Activated T-helper 2 cell treated with anti-CD3 and anti-CD28 coated beads, Interferon-gamma antibody, Interleukin-2, Interleukin-4, amounts not matched to agents 10 μg/mL and 5 μg/mL and 100 μg/mL, durations not matched to agents 14 hours and 24 hours and 36 hours (primary cell): Measurements from ENCODE around the gene RAP1GAP2. TPM values are rescaled to one million over a fixed set of nuclear protein-coding genes. Genes with fewer than 3 reads are reported as not detected.
"Not testable (repeated sequence)": the region's sequence is repeated elsewhere in the genome, so short reads cannot be mapped to it uniquely, and the experiment has no call there.

Source experiments
- DNase-seq: peaks from one replicate; pipeline ENCODE4 v3.0.0; 2021; ENCODE audit warnings: low spot score
- H3K27ac Mint-ChIP-seq: one replicate; pipeline ENCODE4 v1.8.0; 2021; ENCODE audit warnings: mixed read lengths
- H3K27me3 Mint-ChIP-seq: one replicate; pipeline ENCODE4 v1.8.0; 2021; ENCODE audit warnings: low read depth, mixed read lengths
- H3K36me3 Mint-ChIP-seq: one replicate; pipeline ENCODE4 v1.8.0; 2021; ENCODE audit warnings: low read depth, mixed read lengths
- H3K4me1 Mint-ChIP-seq: one replicate; pipeline ENCODE4 v1.8.0; 2021; ENCODE audit warnings: low read depth, mixed read lengths
- H3K4me3 Mint-ChIP-seq: one replicate; pipeline ENCODE4 v1.8.0; 2021; ENCODE audit warnings: low read depth, mild to moderate bottlenecking, moderate library complexity, mixed read lengths
- H3K9me3 Mint-ChIP-seq: one replicate; pipeline ENCODE4 v1.8.0; 2021; ENCODE audit warnings: mixed read lengths
- intact Hi-C: fragments of 100-400 bp; cut with micrococcal nuclease; formaldehyde crosslinking; loops from one replicate; pipeline ENCODE4 v1.15.1; 2023
- total RNA-seq: library from RNA; stranded (reverse); gene quantifications from 2 replicates; pipeline ENCODE4 v1.2.3, GENCODE V29; 2022

Gene RAP1GAP2
- total RNA-seq, 1 donor from 2014 or later = 0.46 TPM

DNA sequence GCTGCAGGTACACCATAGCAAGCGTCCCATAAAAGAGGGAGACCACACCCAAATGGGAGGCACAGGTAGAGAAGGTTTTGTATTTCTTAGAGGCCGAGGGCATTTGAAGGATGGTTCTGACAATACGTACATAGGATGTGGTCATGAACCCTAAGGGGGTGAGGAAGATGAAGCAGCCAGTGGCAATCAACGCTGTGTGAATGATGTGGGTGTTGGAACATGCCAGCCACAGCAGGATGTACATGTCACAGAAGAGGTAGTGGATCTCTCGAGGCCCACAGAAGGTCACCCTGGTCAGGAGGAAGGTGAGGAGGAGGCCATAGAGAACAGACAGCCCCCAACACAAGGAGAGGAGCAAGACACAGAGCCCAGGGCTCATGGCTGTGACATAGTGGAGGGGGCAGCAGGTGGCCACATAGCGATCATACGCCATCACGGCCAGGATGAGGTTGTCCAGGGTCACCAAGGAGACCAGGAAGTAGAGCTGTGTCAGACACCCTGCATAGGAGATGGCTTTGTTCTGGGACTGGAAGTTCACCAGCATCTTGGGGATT, 266.7 kb downstream of the RAP1GAP2 start:
- intact Hi-C loops, H3K36me3 Mint-ChIP-seq: not testable (repeated sequence)

GRCh38 chr17:3063507-3063906, 267.3 kb downstream of the RAP1GAP2 start, which contains the start of gene OR1D5:
TSS of gene OR1D5 (minus strand) at chr17:3063607. CDS start at chr17:3063607, 0 bp downstream.
- H3K27ac Mint-ChIP-seq, H3K4me1 Mint-ChIP-seq, H3K27me3 Mint-ChIP-seq, H3K36me3 Mint-ChIP-seq, H3K4me3 Mint-ChIP-seq, intact Hi-C loops, H3K9me3 Mint-ChIP-seq, DNase-seq: not testable (repeated sequence)

More for the DNA sequence above, 266.7 kb downstream of the RAP1GAP2 start:
- not testable (repeated sequence) for H3K9me3 Mint-ChIP-seq, H3K4me1 Mint-ChIP-seq, DNase-seq, H3K27me3 Mint-ChIP-seq, H3K4me3 Mint-ChIP-seq, H3K27ac Mint-ChIP-seq

GRCh38 chr17:3065192-3065591, 269.0 kb downstream of the RAP1GAP2 start:
- H3K36me3 Mint-ChIP-seq, intact Hi-C loops, H3K9me3 Mint-ChIP-seq, H3K4me1 Mint-ChIP-seq, H3K27ac Mint-ChIP-seq, DNase-seq, H3K4me3 Mint-ChIP-seq, H3K27me3 Mint-ChIP-seq: not testable (repeated sequence)

- H3K27me3 Mint-ChIP-seq, H3K4me3 Mint-ChIP-seq, DNase-seq, intact Hi-C loops, H3K4me1 Mint-ChIP-seq, H3K9me3 Mint-ChIP-seq, H3K27ac Mint-ChIP-seq, H3K36me3 Mint-ChIP-seq: not testable (repeated sequence)
Observed at GRCh38 chr17:3073850-3074249, 277.6 kb downstream of the RAP1GAP2 start.

Other genes with a start within 250 kb of the RAP1GAP2 start
- 151 and 153 TPM in 2 replicates for gene PAFAH1B1, start 202.8 kb upstream of the RAP1GAP2 start, total RNA-seq
- 129 and 130 TPM in 2 replicates for gene CLUH, start 84.7 kb upstream of the RAP1GAP2 start, total RNA-seq
- gene CCDC92B, start 46.8 kb upstream of the RAP1GAP2 start, total RNA-seq = 0.11 and 0.21 TPM in 2 replicates